Right renal cortex interstitium (tissue), 3 donors: ENCODE measurements around the gene HS6ST3. TPM values are rescaled to one million over a fixed set of nuclear protein-coding genes. Genes with fewer than 3 reads are reported as not detected.

ENCODE experiments used
- DNase-seq, 3 donors: peaks; one replicate each; pipeline ENCODE4 v3.0.0-alpha.2; 2013; ENCODE audit warnings: low read depth in 3 of 3, low spot score in 2 of 3
- polyA plus RNA-seq, 3 donors: library from polyadenylated mRNA; unstranded; fragments of 120-200 nt; gene quantifications; one replicate each; pipeline ENCODE4 v1.2.1, GENCODE V29; 2013; ENCODE audit not compliant: insufficient read length in 3 of 3

Gene HS6ST3
- polyA plus RNA-seq, 3 donors: 2.8 to 4.2 (median 3.5) TPM

DNA sequence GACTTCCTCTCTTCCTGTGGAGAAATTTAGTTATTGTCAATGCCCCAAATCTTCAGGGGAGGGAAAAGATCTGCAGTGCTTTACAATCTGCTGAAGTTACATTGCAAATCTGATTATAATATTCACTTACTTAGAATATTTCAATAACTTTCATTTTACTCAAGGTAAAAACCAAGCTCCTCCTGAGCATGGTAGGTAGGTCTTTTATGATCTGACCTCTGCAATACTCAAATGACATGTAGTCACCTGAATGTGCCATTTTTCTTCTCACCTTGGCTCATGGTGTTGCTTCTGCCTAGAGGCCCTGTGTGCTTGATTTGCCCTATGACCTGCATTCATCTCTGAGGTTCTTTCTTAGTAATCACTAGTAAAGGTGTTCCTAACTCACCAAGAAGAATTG, 331.4 kb downstream of the HS6ST3 start:
- no peak for DNase-seq

DNA sequence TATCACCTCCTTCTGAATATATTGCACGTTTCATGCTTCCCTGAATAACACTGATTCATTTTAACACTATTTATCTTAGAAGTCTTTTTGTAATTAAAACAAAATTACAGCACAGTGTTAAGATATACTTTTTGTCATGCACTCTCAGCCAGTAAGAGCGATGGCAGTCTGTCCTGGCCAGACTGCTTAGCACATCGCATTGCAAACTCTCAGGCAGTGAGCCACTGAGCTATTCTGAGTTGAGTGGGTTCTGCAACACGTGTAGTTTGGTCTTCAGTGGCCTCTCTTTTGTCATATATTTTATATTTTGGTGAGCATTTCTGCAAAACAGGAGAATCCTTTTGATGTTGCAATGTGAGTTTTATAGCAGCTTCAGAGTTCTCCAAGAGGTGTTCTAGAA, 332.1 kb downstream of the HS6ST3 start:
- no peak for DNase-seq

DNA sequence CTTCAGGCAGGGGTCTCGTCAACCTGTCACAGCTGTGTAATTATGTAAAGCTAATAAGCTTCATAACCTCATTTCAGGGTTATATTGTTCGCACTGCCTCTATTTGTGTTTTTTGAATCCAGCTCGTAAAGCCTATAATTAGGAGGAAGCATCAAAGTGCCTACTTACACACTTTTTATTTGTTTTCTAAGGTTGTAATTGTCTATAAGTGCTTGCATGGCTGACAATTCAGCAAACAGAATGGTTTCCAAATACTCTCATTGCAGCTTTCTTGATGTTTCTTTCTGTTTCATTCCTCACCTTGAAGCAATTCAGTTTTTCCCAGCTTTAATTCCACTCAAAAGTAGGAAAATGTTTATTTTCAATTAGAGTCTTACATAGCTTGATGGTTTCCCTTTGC, 336.3 kb downstream of the HS6ST3 start:
- no peak for DNase-seq

DNA sequence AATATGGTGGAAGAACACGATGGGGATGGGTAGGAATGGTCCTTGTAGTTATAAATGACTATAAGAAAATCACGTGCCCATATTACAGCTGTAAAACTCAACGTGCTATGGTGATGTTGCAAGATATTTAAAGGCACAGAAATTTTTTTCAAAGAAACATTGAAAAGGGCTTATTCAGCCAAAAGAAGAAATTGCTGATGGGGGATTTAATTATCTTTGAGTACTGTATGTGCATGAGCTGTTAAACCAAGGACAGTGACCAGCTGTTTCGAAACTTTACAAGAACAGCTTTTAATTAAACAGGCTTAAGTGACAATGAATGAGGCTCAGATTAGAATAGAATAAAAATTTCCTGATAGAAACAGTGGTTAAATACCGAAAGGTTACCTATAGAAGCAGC, 339.0 kb downstream of the HS6ST3 start:
- DNase-seq: no peak

DNA sequence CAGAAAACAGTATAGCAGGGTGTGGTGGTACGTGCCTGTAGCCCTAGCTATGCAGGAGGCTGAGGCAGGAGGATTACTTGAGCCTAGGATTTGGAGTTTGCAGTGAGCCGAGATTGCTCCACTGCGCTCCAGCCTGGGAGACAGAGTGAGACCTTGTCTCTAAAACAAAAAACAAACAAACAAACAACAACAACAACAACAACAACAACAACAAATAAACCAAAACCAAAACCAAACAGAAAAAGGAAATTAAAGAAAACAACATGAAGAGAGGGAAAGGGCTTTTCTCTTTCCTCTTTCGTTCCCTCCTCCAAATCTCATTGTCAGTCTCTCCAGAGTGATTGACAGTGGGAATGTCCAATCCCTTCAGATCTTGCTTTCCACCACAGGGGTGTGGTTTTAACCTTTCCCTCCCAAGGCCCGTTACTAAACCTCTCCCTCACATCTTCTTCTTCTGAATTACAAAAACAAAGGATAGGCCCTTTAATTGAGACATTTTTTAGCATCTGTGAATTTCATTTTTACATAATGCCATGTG, 341.2 kb downstream of the HS6ST3 start:
- no peak for DNase-seq

DNA sequence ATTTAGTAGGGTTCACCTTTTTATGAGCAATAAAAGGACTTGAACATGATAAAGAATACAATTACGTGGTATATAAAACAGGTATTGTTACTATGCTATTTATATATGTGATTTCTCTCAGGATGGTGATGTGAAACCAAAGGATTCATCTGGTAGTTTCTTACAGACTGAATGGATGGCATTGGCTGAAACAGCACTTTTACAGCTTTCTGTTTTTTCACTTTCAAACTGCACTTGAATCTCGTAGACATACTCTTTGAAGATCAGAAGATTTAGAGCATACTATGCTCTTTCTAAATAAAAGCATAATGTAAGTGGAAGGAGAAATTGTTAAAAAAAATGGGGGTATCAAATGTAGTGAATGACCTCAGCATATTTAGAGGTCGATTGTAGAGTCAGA, 354.8 kb downstream of the HS6ST3 start:
- DNase-seq: no peak

DNA sequence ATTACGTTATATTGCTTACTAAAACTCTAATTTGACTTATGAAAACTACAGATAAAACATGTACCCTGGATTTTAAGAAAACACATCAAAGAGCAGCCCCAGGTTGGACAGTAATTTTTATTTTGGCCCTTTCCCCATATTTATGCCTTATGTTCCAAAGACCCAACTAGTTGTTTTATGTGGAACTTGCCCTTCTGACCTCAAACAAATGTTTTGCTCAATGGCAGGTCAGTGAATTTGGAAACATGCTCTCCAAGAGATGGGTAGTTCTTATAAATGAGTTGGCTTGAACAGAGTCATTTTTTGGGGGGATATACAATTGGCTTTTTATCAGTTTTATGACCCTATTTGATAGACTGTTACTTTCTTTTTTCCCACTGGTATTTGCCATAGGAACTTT, 360.0 kb downstream of the HS6ST3 start:
- no peak for DNase-seq

DNA sequence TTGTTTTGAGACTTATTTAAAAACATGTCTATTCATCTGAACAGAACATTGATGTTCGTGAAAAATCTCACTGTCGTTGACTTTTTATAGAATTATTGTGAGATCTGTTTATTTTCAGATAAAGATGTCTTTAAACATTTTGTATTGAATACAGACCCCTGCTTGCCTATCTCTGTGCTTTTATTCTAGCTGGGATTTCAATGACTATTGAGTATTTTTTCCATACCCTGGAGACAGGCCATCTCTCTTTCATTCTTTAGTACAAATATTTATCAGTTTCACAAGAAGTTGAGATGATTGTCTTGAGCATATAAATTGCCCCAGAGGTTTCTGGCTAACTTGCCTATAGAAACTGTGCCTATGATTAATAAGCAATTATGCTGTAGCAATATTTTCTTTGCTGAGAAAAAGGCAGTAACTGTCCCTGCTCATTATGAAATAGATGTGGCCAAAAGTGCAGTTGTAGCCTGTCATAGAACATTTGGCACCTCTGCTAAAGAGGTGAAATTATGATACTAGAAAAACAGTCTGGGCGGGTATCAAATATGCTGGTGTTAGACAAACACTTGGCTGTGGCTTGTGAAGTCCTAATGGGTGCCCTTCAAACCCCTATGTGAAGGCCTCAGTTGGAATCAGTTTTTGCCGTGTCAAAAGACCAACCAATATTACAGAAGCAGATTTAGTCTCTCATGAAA, 360.6 kb downstream of the HS6ST3 start:
- no peak for DNase-seq

DNA sequence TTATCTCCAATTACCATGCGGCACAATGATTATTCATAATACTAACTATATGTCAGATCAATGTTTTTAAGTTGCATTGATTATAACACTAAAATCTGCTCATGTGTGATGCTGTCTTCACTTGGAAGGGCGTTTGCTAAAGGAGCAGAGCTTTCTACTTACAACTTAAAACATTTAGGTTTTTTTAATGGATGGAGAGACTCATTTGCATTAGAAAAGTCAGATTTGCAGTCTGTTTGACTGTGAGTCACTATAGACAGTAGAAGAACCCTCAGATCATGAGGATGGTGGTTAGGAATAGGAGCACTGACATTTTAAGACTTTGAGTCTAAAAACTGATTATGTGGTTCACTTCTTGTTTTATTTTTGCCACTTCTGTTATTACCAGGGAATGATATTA, 364.6 kb downstream of the HS6ST3 start:
- DNase-seq: no peak

DNA sequence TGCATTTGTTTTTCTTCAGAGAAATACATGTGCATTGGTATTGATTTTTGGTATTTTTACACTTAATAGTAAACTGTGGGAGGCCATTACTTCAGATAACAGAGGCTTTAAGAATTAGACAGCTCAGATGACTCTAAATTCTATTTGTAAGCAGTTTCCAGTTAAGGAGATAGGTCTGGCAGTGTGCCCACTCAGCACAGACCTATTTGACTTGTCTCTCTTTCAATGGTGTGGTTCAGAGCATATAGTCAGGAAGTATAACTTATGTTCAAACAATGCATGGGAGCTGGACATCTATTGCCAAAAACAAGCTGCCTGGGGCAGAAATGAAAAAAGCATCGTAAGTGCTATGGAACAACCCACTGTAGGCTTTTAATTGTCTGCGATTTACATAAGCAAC, 370.7 kb downstream of the HS6ST3 start:
- no peak for DNase-seq

DNA sequence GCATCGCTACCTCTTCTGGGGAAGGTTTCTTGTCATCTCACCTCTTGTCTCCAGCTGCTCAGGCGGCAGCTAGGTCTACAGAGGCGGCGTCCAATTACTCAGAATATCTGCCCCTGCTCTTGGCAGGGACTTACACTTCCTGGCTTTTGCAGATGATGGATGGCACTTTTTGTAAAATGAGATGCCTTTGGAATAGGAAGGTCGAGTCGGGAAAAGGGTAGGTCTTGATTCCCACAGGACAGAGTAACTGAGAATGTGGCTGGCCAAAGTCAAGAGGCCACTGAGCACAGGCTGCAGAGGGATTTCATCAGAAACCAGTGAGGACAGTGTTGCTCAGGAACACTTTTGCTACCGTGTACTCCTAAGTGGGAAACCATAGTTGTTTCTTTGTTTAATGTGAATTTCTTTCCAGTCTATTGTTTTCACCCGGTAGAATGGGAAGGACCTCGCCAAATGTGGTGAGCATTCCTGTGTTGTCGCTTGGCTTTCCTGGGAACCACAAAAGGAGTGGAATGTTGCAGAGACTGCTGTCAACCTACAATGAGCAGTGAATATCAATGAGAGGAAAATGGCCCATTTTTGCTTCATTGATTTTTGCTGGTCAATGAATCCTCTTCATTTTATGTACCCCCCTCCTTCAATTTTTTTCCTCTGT, 383.7 kb downstream of the HS6ST3 start:
- no peak for DNase-seq

DNA sequence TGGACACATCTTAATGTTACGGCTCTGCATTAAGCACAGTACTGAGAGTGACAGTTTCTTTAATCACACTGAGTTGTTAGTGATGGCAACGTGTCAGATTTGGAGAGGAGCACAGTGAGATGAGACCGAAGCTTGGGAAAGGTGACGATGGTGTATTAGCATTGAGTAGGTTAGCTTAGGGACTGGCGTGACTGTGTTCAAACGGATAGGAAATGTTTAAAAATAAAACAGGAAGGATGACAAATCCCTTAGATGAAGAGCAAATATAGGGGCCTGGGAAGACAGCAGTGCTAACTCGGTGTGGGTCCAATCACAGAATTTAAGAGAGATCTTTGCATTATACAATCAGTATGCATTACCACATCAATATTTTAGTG, 384.3 kb downstream of the HS6ST3 start:
- DNase-seq: no peak

DNA sequence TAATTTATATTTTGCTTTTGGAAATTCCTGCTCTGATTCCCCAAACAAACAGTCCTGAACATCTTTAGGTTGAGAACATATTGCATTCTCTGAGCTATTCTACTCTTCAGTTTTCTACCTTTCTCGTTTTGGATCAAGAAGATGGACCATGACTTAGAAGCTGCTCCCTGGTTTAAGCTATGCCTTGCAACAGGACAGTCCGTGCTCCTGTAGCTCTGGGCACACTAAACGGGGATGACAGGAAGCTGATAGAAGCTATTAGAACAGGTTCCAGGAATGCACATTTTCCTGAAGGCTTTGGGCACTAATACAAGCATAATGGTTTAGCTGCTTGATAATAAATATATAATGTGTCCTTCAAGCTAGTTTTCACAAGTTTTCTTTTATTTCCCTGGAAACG, 385.2 kb downstream of the HS6ST3 start:
- DNase-seq: no peak

DNA sequence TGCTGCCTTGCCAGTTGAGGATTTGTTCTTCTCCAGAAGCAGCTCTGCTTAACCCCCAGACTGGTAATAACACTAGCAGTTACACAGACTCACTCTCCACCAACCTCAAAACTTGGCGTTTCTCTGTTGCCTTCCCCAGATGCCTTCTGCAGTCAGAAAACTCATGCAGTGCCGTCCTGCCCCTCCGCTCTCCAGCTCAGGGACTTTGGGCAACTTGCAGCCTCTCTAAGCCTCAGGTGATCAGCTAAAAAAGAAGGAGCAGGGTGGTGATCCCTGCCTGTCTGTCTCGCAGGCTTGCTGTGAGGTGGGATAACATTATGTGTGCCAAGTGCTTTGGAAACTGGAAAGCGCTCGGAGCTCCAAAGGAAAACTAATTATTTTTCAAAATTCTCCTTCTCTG, 391.6 kb downstream of the HS6ST3 start:
- no peak for DNase-seq

DNA sequence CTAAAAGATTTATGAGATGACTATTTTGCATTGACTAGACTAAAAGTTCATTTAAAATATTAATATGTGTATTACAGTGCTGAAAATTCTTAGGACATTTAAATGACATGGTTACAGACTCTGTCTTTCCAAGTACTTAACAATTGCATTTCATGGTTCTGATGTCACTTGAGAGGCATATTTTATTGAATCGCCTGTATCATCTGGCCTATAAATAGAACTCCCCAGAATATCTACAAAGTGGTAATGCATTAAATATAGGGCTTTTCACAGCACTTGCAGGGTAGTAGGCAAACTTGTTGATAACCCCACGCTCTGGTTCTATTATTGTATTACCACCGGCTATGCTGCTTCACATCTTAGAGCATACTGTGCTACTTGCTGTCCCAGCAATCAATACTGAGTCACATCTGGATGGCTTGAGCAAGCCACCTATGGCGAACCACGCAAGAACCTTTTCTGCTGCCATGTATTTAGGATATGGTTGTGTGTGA, 400.6 kb downstream of the HS6ST3 start:
- no peak for DNase-seq

DNA sequence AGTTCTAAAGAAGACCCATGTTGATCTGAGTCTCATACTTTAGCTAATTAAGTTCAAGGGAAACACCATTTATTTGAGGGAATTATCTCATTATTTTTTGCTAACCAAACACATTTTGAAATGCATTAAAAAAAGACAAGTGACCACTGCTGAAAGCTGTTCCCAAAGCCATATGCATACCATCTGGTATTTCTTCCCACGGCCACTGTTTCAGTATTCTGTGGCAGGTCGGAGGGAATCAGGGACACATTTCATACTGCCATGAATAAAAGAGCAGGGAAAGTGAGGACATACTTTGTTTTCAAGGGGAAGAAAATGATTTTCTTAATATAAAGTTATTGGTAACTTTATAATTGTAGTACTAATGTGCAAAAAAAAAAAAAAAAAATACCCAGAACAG, 401.2 kb downstream of the HS6ST3 start:
- no peak for DNase-seq

DNA sequence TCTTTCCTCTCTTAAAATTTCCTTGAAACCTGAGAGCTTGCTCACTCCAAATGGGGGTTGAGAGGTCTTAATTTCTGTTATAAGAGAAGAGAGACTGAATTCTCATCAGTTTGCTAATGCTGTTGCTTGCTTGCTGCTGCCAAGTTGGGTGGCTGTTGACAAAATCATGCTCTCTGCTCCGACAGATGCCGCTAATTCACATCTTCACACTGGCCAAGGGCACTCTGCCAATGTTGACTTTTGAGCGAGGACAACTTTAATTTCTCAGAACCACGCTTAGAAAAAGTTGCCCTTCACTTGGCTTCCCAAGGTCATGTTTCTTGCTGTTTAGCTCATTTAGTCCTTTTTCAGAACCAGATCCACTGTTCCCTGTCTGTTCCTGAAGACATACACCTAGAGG, 402.9 kb downstream of the HS6ST3 start:
- no peak for DNase-seq

DNA sequence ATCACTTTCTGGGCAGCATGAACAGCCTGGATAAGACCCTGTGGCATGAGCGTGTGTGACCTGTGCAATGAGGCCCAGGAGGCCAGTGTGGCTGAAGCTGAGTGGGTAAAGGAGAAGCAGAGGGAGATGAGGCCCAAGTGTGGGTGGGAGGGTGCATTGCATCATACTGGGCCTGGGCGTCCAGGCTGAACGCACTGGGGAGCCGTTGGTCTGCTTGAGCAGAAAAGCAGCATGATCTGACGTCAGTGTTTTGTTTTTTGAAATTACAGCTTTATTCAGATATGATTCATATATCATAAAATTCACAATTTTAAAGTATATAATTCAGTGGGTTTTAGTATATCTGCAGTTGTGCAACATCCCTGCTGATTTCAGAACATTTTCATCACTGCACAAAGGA, 409.7 kb downstream of the HS6ST3 start:
- no peak for DNase-seq

DNA sequence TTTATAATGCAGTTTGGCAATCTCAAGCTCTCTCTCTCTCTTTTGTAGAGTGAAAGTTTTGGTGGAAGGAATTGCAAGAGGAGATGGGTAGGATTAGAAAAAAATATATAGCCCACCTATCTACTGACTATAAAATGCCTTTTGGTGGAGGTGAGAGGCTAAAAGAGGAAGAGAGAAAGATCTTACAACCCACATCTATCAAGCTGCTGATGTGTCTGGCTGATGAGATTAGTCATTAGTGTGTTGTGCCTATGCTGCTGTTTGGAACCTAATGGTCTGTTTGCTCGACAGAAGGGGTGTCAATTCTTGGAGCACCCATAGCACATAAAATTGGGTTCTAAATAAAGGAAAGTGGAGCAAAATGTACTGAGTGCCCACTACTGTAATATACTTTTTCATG, 411.0 kb downstream of the HS6ST3 start:
- no peak for DNase-seq

DNA sequence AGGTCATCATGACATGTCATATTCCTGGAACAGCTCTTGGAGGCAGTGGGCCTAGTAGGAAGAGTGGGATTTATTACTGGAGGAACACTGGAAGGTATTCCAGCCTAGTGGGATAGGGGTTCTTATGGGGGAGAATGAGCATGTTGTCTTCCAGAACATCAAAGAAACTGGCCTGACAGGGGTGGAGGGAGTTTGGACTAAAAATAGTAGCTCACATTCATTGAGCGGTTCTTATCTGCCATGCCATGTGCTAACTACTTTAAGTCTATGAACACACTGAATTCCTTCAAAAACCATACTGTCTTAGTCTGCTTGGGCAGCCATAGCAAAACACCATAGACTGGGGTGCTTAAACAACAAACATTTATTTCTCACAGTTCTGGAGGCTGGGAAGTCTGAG, 413.6 kb downstream of the HS6ST3 start:
- no peak for DNase-seq

DNA sequence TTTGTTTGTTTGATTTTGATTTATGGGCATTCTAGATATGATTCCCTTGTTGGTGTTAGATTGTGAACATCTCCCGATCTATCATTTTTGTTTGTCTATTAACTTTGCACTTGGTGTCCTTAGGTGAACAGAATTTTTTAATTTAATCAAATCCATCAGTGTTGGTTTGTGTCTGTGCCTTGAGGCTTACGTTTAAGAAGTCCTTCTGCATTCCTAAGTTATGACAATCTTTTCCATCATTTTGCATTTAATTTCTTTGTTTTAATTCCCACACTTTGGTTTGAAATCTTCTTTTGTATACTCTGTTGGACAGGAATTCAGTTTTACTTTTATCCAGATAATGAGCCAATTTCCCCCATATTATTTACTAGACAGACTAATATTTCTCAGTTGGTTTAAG, 421.7 kb downstream of the HS6ST3 start:
- DNase-seq: no peak

DNA sequence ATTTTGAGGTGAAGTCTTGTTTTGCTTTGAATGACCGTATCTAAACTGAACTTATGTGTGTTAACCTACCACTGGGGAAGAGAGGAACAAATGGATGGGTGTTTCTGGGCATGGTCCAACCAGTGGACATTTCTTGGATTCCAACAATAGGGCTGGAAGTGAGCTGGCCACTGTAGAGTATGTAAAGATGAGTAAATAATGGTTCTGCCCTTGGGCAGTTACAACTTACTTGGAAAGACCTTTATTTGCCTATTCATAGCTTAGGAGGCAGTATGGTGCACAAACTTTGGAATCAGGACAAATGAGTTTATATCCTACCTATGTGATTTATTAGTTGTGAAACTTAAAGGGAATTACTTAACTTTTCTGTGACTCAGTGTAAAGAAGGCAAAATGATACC, 429.5 kb downstream of the HS6ST3 start:
- DNase-seq: no peak
